ENCODE data around the gene ADCYAP1R1.

The ADCYAP1R1 gene

GRCh38 chr7:31062746-31063435, 10.8 kb downstream of the ADCYAP1R1 start:
- in situ Hi-C loops (cut with MboI; ENCODE audit: low pct_unique_long_range_greater_than_20kb, low sequenced_read_pairs) = no loop called here
- no peak for DNase-seq

DNA sequence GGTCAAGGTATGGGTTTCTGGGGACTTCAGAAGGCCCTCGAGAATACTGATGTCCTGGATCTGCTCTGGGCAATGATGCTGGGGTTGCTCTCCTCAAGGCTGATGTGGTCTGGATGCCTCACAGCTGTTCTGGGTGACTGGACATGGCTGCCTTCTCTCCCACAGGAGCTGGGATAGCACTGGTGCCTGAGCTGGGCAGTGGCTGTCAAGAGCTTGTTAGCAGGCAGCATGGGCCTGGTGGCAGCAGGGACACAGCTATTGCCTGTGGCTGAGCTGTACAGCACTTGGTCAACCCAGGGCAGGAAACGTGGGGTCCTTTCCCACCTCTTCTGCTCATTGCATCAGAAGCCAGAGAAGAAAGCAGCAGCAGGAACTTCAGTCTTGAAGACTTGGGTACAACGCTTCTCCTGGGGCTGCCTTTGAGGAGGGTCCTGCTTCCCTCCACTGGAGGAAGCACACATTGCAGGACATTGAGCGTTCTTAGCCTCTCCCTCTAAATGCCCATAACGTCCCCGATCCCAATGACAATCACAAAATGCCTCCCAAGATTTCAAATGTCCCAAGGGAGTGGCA, 13.0 kb downstream of the ADCYAP1R1 start:
- in situ Hi-C loops (cut with MboI; ENCODE audit: low pct_unique_long_range_greater_than_20kb, low sequenced_read_pairs) = no loop called here
- DNase-seq = no peak

GRCh38 chr7:31065840-31066239, 13.7 kb downstream of the ADCYAP1R1 start:
- DNase-seq = no peak
- in situ Hi-C loops (cut with MboI; ENCODE audit: low pct_unique_long_range_greater_than_20kb, low sequenced_read_pairs) = no loop called here

DNA sequence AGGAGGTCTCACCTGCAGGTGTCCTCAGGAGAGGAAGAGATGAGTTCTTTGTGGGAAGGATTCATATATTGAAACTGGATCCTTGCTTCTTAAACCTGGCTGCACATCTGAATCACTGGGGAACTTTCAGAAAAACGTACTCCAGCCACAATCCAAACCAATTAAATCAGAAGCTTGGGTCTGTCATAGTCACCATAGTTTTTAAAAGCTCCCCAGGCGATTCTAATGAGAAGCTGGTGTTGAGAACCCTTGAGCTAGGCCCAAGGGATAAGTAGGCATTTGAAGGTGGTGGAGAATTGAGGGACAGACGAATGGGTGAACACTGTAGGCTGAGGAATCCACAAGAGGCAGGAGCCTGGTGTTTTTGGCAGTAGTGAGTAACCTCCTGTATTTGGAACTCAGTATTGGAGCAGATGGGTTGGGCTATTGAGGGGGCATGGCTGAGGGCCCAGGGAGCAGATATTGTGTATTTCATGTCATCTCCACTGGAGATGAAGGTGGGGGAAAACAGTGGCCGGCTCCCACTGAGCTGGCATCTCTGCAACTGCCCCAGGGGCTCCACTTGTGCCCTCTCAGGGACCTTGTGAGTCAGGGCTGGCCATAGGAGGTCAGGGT, 14.5 kb downstream of the ADCYAP1R1 start:
- in situ Hi-C loops (cut with MboI; ENCODE audit: low pct_unique_long_range_greater_than_20kb, low sequenced_read_pairs) = no loop called here

DNA sequence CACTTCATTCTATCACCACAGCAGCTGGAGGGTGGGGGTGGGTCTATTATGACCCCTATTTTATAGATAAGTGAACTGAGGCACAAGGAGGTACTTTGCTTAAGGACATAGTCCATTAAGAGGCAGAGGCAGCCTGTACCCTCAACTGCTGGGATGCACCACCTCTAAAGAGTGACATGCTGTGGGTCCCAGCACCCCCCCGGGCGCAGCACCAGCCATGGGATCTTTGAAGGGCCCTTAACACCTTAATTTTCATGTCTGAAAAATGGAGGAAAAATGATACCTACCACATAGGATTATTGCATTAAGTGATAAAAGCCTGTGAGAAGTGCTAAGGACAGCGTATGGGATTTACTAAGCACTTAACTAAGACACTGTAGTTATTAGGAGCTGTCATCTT, 15.4 kb downstream of the ADCYAP1R1 start:
- in situ Hi-C loops (cut with MboI; ENCODE audit: low pct_unique_long_range_greater_than_20kb, low sequenced_read_pairs) = no loop called here
- DNase-seq = no peak

More for the DNA sequence above, 14.5 kb downstream of the ADCYAP1R1 start:
- DNase-seq = no peak

DNA sequence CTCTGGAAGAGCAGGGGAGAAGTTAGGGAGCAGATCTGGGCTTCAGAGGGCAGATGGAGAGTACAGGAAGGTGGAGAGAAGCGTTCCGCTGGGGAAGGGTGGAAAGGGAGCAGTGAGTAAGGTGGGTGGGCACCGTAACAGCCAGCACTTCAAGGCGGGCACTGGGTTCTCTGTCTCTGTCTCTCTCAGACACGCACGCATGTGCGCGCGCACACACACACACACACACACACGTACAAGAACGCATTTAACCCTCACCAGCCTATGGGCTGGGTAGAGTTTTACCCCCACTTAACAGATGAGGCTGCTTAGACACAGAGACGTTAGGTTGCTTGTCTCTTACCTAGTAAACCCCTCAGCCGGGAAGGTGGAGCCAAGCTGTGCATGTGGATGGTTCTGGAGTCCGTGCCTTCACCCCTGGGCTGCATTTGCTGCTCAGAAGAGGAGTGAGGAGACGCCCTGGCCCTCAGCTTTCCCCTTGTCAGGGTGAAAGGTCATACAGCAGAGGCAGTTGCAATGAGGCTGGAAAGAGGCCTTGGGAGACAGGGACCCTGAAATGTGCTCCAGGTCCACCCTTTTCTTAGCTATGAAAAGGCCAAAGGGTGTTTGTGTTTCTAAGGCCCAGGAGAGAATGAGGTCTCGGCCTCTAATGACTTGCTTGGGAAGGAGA, 16.0 kb downstream of the ADCYAP1R1 start:
- in situ Hi-C loops (cut with MboI; ENCODE audit: low pct_unique_long_range_greater_than_20kb, low sequenced_read_pairs) = no loop called here

GRCh38 chr7:31069860-31070555, 17.9 kb downstream of the ADCYAP1R1 start:
- DNase-seq = no peak

More for the DNA sequence above, 16.0 kb downstream of the ADCYAP1R1 start:
- DNase-seq = no peak

DNA sequence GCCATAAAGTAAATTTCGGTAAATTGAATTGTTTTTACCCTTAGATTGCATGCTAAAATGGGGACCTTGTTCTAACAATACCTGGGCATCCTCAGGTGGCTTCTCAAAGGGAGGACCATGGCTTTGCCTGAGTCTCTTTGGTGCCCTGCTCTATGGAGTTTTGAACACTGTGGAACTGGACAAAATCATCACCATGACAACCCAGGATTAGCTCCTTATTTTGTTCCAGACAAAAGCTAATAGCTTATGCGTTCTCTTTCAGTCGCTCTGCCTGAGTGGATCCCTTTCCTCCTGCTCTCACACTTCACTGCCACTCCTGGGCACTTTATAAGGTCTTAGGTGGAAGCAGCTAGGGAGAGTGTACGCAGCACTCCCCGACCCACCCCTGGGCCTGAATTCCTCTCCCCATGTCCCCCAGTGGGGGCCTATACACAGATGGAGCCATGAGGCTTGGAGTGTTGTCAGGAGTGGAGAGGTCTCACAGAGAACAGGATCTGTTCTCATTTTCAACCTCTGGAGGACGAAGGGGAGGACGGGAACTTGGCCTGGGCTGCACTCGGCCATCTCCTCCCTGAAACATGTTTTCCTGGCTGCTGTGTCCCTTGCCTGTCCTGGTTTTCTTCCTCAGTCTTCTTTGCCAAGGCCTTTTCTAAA, 19.0 kb downstream of the ADCYAP1R1 start:
- DNase-seq = no peak
- in situ Hi-C loops (cut with MboI; ENCODE audit: low pct_unique_long_range_greater_than_20kb, low sequenced_read_pairs) = no loop called here

More at GRCh38 chr7:31069860-31070555, 17.9 kb downstream of the ADCYAP1R1 start:
- in situ Hi-C loops (cut with MboI; ENCODE audit: low pct_unique_long_range_greater_than_20kb, low sequenced_read_pairs) = no loop called here

- DNase-seq = no peak
- in situ Hi-C loops (cut with MboI; ENCODE audit: low pct_unique_long_range_greater_than_20kb, low sequenced_read_pairs) = no loop called here
Observed at GRCh38 chr7:31071645-31072029, 19.5 kb downstream of the ADCYAP1R1 start.

DNA sequence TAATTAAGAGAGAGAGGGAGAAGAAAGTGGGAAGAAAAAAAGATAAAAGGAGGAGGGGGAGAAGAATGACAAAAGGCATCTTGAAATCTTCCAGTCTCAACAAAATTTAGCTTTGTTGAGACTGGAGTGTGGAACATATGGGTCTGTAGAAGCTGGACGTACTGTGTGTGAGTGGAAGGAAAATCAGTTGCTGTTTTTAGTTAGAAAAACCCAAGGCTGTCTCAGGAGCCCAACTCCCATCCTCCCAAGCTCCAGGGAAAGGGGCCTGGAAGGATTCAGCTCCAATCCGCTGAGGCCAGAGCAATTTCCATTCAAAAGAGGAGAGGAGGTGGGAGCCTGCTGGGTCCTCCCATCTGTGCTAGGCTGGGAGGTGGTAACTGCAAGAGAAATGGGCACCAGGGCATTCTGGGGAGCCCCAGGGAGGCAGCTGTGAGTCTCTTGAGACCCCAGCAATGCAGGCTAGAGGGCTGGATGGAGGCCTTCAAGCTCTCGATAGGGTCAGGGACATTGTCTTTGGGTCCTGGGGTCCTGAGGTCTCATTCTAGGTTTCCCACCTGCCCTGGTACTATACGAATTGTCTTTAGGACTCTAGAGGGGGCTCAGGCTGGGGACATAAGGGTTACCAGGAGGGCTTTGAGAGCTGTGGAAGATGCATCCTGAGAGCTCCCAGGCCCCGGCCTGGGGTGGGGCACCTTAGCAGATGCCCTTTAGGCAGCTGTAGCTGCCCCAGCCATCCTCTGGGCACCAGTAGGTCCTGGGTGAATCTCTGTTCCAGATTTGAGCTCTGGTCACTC, 21.4 kb downstream of the ADCYAP1R1 start:
- DNase-seq = no peak
- in situ Hi-C loops (cut with MboI; ENCODE audit: low pct_unique_long_range_greater_than_20kb, low sequenced_read_pairs) = no loop called here

DNA sequence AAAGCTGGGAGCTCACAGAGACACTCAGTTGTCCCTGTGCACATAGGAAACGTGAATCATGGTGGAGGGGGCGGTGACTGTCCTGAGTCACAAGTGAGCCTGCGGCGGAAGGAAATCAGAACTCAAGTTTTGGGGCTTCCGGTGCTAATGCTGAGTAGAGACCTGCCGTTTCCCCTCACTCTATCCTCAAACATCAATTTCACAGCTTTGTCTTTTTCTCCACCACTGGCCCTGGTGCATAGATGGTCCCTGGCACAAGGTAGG, 21.9 kb downstream of the ADCYAP1R1 start:
- no peak for DNase-seq
- in situ Hi-C loops (cut with MboI; ENCODE audit: low pct_unique_long_range_greater_than_20kb, low sequenced_read_pairs) = no loop called here

- no peak for DNase-seq
- in situ Hi-C loops (cut with MboI; ENCODE audit: low pct_unique_long_range_greater_than_20kb, low sequenced_read_pairs) = no loop called here
Observed at GRCh38 chr7:31074403-31075085, 22.4 kb downstream of the ADCYAP1R1 start.

DNA sequence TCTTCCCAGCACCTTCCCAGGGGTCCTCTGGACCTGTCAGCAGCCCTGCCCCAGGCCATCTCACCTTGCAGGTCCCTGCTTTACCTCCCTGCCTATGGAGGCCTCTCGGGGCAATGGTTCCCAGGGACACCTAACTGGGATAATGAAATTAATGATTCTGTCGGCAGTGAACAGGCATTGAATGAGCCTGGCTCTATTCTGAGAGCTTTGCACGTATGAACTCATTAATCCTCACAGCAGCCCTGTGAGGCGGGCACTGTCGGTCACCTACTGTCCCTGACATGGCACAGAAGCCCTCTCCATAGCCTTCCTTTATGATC, 22.9 kb downstream of the ADCYAP1R1 start:
- no peak for DNase-seq
- in situ Hi-C loops (cut with MboI; ENCODE audit: low pct_unique_long_range_greater_than_20kb, low sequenced_read_pairs) = no loop called here

- in situ Hi-C loops (cut with MboI; ENCODE audit: low pct_unique_long_range_greater_than_20kb, low sequenced_read_pairs) = no loop called here
- no peak for DNase-seq
Observed at GRCh38 chr7:31076051-31076450, 23.9 kb downstream of the ADCYAP1R1 start.

- in situ Hi-C loops (cut with MboI; ENCODE audit: low pct_unique_long_range_greater_than_20kb, low sequenced_read_pairs) = no loop called here
- DNase-seq = no peak
Observed at GRCh38 chr7:31076641-31077310, 24.7 kb downstream of the ADCYAP1R1 start.

- in situ Hi-C loops (cut with MboI; ENCODE audit: low pct_unique_long_range_greater_than_20kb, low sequenced_read_pairs) = no loop called here
- no peak for DNase-seq
Observed at GRCh38 chr7:31077484-31078362, 25.6 kb downstream of the ADCYAP1R1 start.
